HEK293 (cell line): ENCODE data around the gene CD207.

Experiments used
- ELK4 ChIP-seq: IDR thresholded peaks from 2 replicates; pipeline ENCODE4 v1.6.1; 2011; ENCODE audit warnings: mild to moderate bottlenecking, low read depth, low read length, borderline replicate concordance
- KLF10 ChIP-seq: fragments of 450-650 bp; IDR thresholded peaks from 2 replicates; pipeline ENCODE4 v1.5.1; 2018; ENCODE audit warnings: missing biosample characterization, mild to moderate bottlenecking, missing genetic modification characterization
- KLF16 ChIP-seq: fragments of 450-650 bp; formaldehyde crosslinking; IDR thresholded peaks from 2 replicates; pipeline ENCODE4 v1.5.1; 2017; ENCODE audit warnings: missing biosample characterization, missing genetic modification characterization
- REPIN1 ChIP-seq: fragments of 450-650 bp; formaldehyde crosslinking; IDR thresholded peaks from 2 replicates; pipeline ENCODE4 v1.5.1; 2017; ENCODE audit warnings: missing biosample characterization, missing genetic modification characterization, low read depth
- SP3 ChIP-seq: fragments of 450-650 bp; formaldehyde crosslinking; IDR thresholded peaks from 2 replicates; pipeline ENCODE4 v1.5.1; 2016; ENCODE audit warnings: missing biosample characterization, missing genetic modification characterization
- ZBTB1 ChIP-seq: fragments of 450-650 bp; formaldehyde crosslinking; IDR thresholded peaks from 2 replicates; pipeline ENCODE4 v1.5.1; 2016; ENCODE audit warnings: missing biosample characterization, missing genetic modification characterization
- ZEB2 ChIP-seq: fragments of 450-650 bp; formaldehyde crosslinking; IDR thresholded peaks from 2 replicates; pipeline ENCODE4 v1.5.1; 2016; ENCODE audit warnings: missing biosample characterization, missing genetic modification characterization
- ZNF157 ChIP-seq: fragments of 450-650 bp; formaldehyde crosslinking; IDR thresholded peaks from 2 replicates; pipeline ENCODE4 v1.5.1; 2016; ENCODE audit warnings: missing biosample characterization, missing genetic modification characterization
- ZNF19 ChIP-seq: fragments of 450-650 bp; formaldehyde crosslinking; IDR thresholded peaks from 2 replicates; pipeline ENCODE4; 2016; ENCODE audit warnings: missing biosample characterization, missing genetic modification characterization, low read depth
- ZNF248 ChIP-seq: fragments of 450-650 bp; formaldehyde crosslinking; IDR thresholded peaks from 2 replicates; pipeline ENCODE4 v1.5.1; 2017; ENCODE audit warnings: missing biosample characterization, missing genetic modification characterization
- ZNF266 ChIP-seq: fragments of 450-650 bp; formaldehyde crosslinking; IDR thresholded peaks from 2 replicates; pipeline ENCODE4 v1.5.1; 2016; ENCODE audit warnings: missing biosample characterization, missing genetic modification characterization, low read depth
- ZNF292 ChIP-seq: fragments of 450-650 bp; formaldehyde crosslinking; IDR thresholded peaks from 2 replicates; pipeline ENCODE4 v1.5.1; 2016; ENCODE audit warnings: low read depth, missing biosample characterization, missing genetic modification characterization, borderline replicate concordance
- ZNF366 ChIP-seq: fragments of 450-650 bp; formaldehyde crosslinking; conservative IDR thresholded peaks from 2 replicates; pipeline ENCODE4 v1.5.1; 2016; ENCODE audit warnings: missing biosample characterization, missing genetic modification characterization
- ZNF394 ChIP-seq: fragments of 450-650 bp; formaldehyde crosslinking; IDR thresholded peaks from 2 replicates; pipeline ENCODE4 v1.5.1; 2016; ENCODE audit warnings: missing biosample characterization, missing genetic modification characterization, mild to moderate bottlenecking, moderate library complexity, borderline replicate concordance
- ZNF416 ChIP-seq: fragments of 450-650 bp; formaldehyde crosslinking; IDR thresholded peaks from 2 replicates; pipeline ENCODE4 v1.5.1; 2016; ENCODE audit warnings: missing biosample characterization, missing genetic modification characterization
- ZNF548 ChIP-seq: fragments of 450-650 bp; formaldehyde crosslinking; IDR thresholded peaks from 2 replicates; pipeline ENCODE4 v1.5.1; 2016; ENCODE audit warnings: missing biosample characterization, missing genetic modification characterization
- ZNF623 ChIP-seq: fragments of 450-650 bp; formaldehyde crosslinking; IDR thresholded peaks from 2 replicates; pipeline ENCODE4 v1.5.1; 2016; ENCODE audit warnings: missing biosample characterization, missing genetic modification characterization
- ZNF626 ChIP-seq: fragments of 450-650 bp; sonication (Bioruptor Pico); formaldehyde crosslinking; IDR thresholded peaks from 2 replicates; pipeline ENCODE4 v1.5.1; 2018; ENCODE audit warnings: missing biosample characterization, missing genetic modification characterization, inconsistent platforms
- ZNF654 ChIP-seq: fragments of 450-650 bp; formaldehyde crosslinking; IDR thresholded peaks from 2 replicates; pipeline ENCODE4 v1.5.1; 2016; ENCODE audit warnings: low read depth, missing biosample characterization, missing genetic modification characterization
- ZSCAN23 ChIP-seq: fragments of 450-650 bp; formaldehyde crosslinking; IDR thresholded peaks from 2 replicates; pipeline ENCODE4 v1.5.1; 2016; ENCODE audit warnings: missing biosample characterization, missing genetic modification characterization
- TF ChIP-seq, protein P1 (sequence below): fragments of 450-650 bp; formaldehyde crosslinking; IDR thresholded peaks from 2 replicates; pipeline ENCODE4 v1.5.1; 2016; ENCODE audit warnings: missing biosample characterization, missing genetic modification characterization, borderline replicate concordance
- TF ChIP-seq, protein P2 (sequence below): fragments of 450-650 bp; formaldehyde crosslinking; conservative IDR thresholded peaks from 2 replicates; pipeline ENCODE4 v1.5.1; 2016; ENCODE audit warnings: low read depth, missing biosample characterization, missing genetic modification characterization
- TF ChIP-seq, protein P3 (sequence below): fragments of 450-650 bp; formaldehyde crosslinking; IDR thresholded peaks from 2 replicates; pipeline ENCODE4 v1.5.1; 2016; ENCODE audit warnings: missing biosample characterization, missing genetic modification characterization, borderline replicate concordance
- TF ChIP-seq, protein P4 (sequence below): sonication (generic); formaldehyde crosslinking; IDR thresholded peaks from 2 replicates; pipeline ENCODE4 v1.8.1; 2022; ENCODE audit warnings: mild to moderate bottlenecking, moderate library complexity, missing genetic modification reagents

Gene CD207

DNA sequence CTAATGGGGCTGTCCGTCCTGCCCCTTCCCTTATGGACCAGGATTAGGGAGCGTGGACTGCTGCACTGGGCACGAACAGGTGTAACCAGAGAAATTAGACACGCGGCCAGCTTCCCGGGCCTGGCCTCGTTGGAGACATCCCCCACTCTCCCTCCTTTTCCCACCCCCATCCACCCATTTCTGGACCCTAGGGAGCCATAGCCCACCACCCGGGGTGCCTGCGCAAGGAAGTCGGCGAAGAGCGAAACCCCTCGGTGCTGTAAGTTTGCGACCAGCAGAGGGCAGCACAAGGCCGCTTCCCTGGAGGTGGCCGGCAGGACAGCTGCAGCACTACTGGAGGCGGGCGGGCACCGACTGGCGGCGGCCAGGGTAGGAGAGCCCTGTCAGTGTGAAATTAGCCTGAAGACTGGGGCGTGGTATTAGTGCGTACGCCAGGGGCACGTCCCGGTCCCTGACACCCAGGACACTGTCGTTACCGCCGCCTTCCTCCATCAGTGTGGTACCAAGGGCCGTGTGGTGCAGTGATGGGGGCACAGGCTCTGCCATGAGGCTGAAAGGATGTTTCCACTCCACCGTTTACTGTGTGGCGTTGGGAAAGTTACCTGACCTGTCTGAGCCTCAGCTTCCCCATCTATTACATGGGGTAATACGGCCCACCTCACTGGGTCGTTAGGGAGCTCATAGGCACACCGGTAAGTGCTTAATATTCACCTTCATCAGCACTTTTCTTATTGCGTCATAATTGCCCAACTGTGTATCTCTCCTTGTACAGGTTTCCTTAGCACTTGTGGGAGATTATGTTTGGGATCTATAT, 36.0 kb upstream of the CD207 start (continued):
- no peak for TF ChIP-seq KLF16 (tag by site-specific recombination)
- TF ChIP-seq ZSCAN23 (tag by site-specific recombination): no peak
- TF ChIP-seq, protein P1, sequence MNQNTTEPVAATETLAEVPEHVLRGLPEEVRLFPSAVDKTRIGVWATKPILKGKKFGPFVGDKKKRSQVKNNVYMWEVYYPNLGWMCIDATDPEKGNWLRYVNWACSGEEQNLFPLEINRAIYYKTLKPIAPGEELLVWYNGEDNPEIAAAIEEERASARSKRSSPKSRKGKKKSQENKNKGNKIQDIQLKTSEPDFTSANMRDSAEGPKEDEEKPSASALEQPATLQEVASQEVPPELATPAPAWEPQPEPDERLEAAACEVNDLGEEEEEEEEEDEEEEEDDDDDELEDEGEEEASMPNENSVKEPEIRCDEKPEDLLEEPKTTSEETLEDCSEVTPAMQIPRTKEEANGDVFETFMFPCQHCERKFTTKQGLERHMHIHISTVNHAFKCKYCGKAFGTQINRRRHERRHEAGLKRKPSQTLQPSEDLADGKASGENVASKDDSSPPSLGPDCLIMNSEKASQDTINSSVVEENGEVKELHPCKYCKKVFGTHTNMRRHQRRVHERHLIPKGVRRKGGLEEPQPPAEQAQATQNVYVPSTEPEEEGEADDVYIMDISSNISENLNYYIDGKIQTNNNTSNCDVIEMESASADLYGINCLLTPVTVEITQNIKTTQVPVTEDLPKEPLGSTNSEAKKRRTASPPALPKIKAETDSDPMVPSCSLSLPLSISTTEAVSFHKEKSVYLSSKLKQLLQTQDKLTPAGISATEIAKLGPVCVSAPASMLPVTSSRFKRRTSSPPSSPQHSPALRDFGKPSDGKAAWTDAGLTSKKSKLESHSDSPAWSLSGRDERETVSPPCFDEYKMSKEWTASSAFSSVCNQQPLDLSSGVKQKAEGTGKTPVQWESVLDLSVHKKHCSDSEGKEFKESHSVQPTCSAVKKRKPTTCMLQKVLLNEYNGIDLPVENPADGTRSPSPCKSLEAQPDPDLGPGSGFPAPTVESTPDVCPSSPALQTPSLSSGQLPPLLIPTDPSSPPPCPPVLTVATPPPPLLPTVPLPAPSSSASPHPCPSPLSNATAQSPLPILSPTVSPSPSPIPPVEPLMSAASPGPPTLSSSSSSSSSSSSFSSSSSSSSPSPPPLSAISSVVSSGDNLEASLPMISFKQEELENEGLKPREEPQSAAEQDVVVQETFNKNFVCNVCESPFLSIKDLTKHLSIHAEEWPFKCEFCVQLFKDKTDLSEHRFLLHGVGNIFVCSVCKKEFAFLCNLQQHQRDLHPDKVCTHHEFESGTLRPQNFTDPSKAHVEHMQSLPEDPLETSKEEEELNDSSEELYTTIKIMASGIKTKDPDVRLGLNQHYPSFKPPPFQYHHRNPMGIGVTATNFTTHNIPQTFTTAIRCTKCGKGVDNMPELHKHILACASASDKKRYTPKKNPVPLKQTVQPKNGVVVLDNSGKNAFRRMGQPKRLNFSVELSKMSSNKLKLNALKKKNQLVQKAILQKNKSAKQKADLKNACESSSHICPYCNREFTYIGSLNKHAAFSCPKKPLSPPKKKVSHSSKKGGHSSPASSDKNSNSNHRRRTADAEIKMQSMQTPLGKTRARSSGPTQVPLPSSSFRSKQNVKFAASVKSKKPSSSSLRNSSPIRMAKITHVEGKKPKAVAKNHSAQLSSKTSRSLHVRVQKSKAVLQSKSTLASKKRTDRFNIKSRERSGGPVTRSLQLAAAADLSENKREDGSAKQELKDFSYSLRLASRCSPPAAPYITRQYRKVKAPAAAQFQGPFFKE (tag by site-specific recombination): no peak
- TF ChIP-seq ZBTB1 (tag by site-specific recombination): no peak
- no peak for TF ChIP-seq ZNF19
- no peak for TF ChIP-seq ZNF266
- no peak for TF ChIP-seq ELK4
- TF ChIP-seq ZNF416 (tag by site-specific recombination): no peak
- no peak for TF ChIP-seq ZNF548 (tag by site-specific recombination)
- TF ChIP-seq ZNF626 (tag by site-specific recombination): no peak
- no peak for TF ChIP-seq REPIN1
- TF ChIP-seq ZNF654 (tag by site-specific recombination): peak; percentile 78
- TF ChIP-seq ZNF157 (tag by site-specific recombination): no peak
- 0 out of 2 replicates have a peak, but pooled peaks have one; percentile 38 for TF ChIP-seq ZEB2 (tag by site-specific recombination)
- no peak for TF ChIP-seq ZNF292 (tag by site-specific recombination)
- TF ChIP-seq, protein P2, sequence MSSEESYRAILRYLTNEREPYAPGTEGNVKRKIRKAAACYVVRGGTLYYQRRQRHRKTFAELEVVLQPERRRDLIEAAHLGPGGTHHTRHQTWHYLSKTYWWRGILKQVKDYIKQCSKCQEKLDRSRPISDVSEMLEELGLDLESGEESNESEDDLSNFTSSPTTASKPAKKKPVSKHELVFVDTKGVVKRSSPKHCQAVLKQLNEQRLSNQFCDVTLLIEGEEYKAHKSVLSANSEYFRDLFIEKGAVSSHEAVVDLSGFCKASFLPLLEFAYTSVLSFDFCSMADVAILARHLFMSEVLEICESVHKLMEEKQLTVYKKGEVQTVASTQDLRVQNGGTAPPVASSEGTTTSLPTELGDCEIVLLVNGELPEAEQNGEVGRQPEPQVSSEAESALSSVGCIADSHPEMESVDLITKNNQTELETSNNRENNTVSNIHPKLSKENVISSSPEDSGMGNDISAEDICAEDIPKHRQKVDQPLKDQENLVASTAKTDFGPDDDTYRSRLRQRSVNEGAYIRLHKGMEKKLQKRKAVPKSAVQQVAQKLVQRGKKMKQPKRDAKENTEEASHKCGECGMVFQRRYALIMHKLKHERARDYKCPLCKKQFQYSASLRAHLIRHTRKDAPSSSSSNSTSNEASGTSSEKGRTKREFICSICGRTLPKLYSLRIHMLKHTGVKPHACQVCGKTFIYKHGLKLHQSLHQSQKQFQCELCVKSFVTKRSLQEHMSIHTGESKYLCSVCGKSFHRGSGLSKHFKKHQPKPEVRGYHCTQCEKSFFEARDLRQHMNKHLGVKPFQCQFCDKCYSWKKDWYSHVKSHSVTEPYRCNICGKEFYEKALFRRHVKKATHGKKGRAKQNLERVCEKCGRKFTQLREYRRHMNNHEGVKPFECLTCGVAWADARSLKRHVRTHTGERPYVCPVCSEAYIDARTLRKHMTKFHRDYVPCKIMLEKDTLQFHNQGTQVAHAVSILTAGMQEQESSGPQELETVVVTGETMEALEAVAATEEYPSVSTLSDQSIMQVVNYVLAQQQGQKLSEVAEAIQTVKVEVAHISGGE (tag by site-specific recombination): no peak
- no peak for TF ChIP-seq ZNF248 (tag by site-specific recombination)
- no peak for TF ChIP-seq ZNF623 (tag by site-specific recombination)
- no peak for TF ChIP-seq ZNF366 (tag by site-specific recombination)
- TF ChIP-seq, protein P3, sequence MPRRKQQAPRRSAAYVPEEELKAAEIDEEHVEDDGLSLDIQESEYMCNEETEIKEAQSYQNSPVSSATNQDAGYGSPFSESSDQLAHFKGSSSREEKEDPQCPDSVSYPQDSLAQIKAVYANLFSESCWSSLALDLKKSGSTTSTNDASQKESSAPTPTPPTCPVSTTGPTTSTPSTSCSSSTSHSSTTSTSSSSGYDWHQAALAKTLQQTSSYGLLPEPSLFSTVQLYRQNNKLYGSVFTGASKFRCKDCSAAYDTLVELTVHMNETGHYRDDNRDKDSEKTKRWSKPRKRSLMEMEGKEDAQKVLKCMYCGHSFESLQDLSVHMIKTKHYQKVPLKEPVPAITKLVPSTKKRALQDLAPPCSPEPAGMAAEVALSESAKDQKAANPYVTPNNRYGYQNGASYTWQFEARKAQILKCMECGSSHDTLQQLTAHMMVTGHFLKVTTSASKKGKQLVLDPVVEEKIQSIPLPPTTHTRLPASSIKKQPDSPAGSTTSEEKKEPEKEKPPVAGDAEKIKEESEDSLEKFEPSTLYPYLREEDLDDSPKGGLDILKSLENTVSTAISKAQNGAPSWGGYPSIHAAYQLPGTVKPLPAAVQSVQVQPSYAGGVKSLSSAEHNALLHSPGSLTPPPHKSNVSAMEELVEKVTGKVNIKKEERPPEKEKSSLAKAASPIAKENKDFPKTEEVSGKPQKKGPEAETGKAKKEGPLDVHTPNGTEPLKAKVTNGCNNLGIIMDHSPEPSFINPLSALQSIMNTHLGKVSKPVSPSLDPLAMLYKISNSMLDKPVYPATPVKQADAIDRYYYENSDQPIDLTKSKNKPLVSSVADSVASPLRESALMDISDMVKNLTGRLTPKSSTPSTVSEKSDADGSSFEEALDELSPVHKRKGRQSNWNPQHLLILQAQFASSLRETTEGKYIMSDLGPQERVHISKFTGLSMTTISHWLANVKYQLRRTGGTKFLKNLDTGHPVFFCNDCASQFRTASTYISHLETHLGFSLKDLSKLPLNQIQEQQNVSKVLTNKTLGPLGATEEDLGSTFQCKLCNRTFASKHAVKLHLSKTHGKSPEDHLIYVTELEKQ (tag by site-specific recombination): no peak
- no peak for TF ChIP-seq SP3 (tag by site-specific recombination)
- TF ChIP-seq ZNF394 (tag by site-specific recombination): no peak
- TF ChIP-seq, protein P4, sequence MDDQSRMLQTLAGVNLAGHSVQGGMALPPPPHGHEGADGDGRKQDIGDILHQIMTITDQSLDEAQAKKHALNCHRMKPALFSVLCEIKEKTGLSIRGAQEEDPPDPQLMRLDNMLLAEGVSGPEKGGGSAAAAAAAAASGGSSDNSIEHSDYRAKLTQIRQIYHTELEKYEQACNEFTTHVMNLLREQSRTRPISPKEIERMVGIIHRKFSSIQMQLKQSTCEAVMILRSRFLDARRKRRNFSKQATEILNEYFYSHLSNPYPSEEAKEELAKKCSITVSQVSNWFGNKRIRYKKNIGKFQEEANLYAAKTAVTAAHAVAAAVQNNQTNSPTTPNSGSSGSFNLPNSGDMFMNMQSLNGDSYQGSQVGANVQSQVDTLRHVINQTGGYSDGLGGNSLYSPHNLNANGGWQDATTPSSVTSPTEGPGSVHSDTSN (CRISPR knock-in tag): peak; percentile 76; the same call in 1 of the 2 replicates
- no peak for TF ChIP-seq KLF10 (tag by site-specific recombination)
